SK-N-SH treated with all-trans-retinoic acid at 6 μM for 48 hours (cell line): ENCODE data around the gene CDK4.

Source experiments
- ARNTL ChIP-seq: fragments of 450-650 bp; formaldehyde crosslinking; IDR thresholded peaks from 2 replicates; pipeline ENCODE4 v1.5.0; 2020; ENCODE audit warnings: low read depth, mild to moderate bottlenecking, moderate library complexity, borderline replicate concordance
- CSDC2 ChIP-seq: fragments of 250-450 bp; sonication (Bioruptor Pico); IDR thresholded peaks from 2 replicates; pipeline ENCODE4 v1.5.0; 2020; ENCODE audit warnings: mild to moderate bottlenecking, moderate library complexity
- ESRRG ChIP-seq: fragments of 250-450 bp; sonication (Bioruptor Pico); IDR thresholded peaks from 2 replicates; pipeline ENCODE4 v1.6.1; 2021; ENCODE audit warnings: mild to moderate bottlenecking
- GLIS3 ChIP-seq: fragments of 250-450 bp; sonication (Bioruptor Pico); IDR thresholded peaks from 2 replicates; pipeline ENCODE4 v1.5.0; 2020; ENCODE audit warnings: mild to moderate bottlenecking, moderate library complexity
- ISL1 ChIP-seq: fragments of 250-450 bp; sonication (Bioruptor Pico); IDR thresholded peaks from 2 replicates; pipeline ENCODE4 v2.1.2; 2022; ENCODE audit warnings: mild to moderate bottlenecking, moderate library complexity
- SNAI2 ChIP-seq: fragments of 250-450 bp; sonication (Bioruptor Pico); IDR thresholded peaks from 2 replicates; pipeline ENCODE4 v1.5.0; 2020; ENCODE audit warnings: mild to moderate bottlenecking, moderate library complexity
- TCF4 ChIP-seq: fragments of 250-450 bp; sonication (Bioruptor Pico); IDR thresholded peaks from 2 replicates; pipeline ENCODE4 v1.8.0; 2021; ENCODE audit warnings: mild to moderate bottlenecking, moderate library complexity, borderline replicate concordance
- ZFP3 ChIP-seq: fragments of 250-450 bp; sonication (Bioruptor Pico); IDR thresholded peaks from 2 replicates; pipeline ENCODE4 v1.5.0; 2020; ENCODE audit warnings: mild to moderate bottlenecking, moderate library complexity
- ZFP30 ChIP-seq: fragments of 450-650 bp; formaldehyde crosslinking; IDR thresholded peaks from 2 replicates; pipeline ENCODE4 v1.5.0; 2022; ENCODE audit warnings: mild to moderate bottlenecking, moderate library complexity
- ZNF70 ChIP-seq: fragments of 450-650 bp; formaldehyde crosslinking; IDR thresholded peaks from 2 replicates; pipeline ENCODE4 v1.5.0; 2020; ENCODE audit warnings: mild to moderate bottlenecking, moderate library complexity
- ZNF8 ChIP-seq: fragments of 450-650 bp; formaldehyde crosslinking; IDR thresholded peaks from 2 replicates; pipeline ENCODE4 v1.5.0; 2020; ENCODE audit warnings: mild to moderate bottlenecking, moderate library complexity
- TF ChIP-seq, protein P1 (sequence below): fragments of 250-450 bp; sonication (Bioruptor Pico); IDR thresholded peaks from 2 replicates; pipeline ENCODE4 v1.5.1; 2021; ENCODE audit warnings: mild to moderate bottlenecking, moderate library complexity
- TF ChIP-seq, protein P2 (sequence below): fragments of 250-450 bp; sonication (Bioruptor Pico); IDR thresholded peaks from 2 replicates; pipeline ENCODE4 v1.5.1; 2020; ENCODE audit warnings: low read depth, mild to moderate bottlenecking, moderate library complexity

DNA sequence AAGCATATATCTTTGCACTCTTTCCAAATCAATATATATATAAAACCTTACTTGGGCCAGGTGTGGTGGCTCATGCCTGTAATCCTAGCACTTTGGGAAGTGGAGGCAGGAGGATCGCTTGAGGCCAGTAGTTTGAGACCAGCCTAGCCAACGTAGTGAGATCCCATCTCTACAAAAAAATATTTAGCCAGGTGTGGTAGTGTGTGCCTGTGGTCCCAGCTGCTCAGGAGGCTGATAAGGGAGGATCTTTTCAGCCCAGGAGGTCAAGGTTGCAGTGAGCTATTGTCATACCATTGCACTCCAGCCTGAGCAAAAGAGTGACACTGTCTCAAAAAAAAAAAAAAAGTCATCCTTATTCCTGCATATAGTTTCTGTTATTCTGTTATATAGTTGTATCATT is 43.8 kb downstream of the CDK4 start:
- no peak for TF ChIP-seq ESRRG (CRISPR knock-in tag)
- TF ChIP-seq, protein P1, sequence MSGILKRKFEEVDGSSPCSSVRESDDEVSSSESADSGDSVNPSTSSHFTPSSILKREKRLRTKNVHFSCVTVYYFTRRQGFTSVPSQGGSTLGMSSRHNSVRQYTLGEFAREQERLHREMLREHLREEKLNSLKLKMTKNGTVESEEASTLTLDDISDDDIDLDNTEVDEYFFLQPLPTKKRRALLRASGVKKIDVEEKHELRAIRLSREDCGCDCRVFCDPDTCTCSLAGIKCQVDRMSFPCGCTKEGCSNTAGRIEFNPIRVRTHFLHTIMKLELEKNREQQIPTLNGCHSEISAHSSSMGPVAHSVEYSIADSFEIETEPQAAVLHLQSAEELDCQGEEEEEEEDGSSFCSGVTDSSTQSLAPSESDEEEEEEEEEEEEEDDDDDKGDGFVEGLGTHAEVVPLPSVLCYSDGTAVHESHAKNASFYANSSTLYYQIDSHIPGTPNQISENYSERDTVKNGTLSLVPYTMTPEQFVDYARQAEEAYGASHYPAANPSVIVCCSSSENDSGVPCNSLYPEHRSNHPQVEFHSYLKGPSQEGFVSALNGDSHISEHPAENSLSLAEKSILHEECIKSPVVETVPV (CRISPR knock-in tag), result no peak
- TF ChIP-seq ZNF70 (CRISPR knock-in tag), result no peak
- no peak for TF ChIP-seq ZNF8 (CRISPR knock-in tag)
- TF ChIP-seq CSDC2, result no peak
- TF ChIP-seq, protein P2, sequence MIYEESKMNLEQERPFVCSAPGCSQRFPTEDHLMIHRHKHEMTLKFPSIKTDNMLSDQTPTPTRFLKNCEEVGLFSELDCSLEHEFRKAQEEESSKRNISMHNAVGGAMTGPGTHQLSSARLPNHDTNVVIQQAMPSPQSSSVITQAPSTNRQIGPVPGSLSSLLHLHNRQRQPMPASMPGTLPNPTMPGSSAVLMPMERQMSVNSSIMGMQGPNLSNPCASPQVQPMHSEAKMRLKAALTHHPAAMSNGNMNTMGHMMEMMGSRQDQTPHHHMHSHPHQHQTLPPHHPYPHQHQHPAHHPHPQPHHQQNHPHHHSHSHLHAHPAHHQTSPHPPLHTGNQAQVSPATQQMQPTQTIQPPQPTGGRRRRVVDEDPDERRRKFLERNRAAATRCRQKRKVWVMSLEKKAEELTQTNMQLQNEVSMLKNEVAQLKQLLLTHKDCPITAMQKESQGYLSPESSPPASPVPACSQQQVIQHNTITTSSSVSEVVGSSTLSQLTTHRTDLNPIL, result no peak
- TF ChIP-seq GLIS3 (CRISPR knock-in tag), result no peak
- TF ChIP-seq TCF4, result no peak
- no peak for TF ChIP-seq SNAI2 (CRISPR knock-in tag)
- TF ChIP-seq ARNTL, result no peak
- TF ChIP-seq ISL1 (CRISPR knock-in tag), result no peak
- TF ChIP-seq ZFP3 (CRISPR knock-in tag), result no peak
- TF ChIP-seq ZFP30 (CRISPR knock-in tag), result no peak
